SU-DHL-6 (cell line): ENCODE results near the gene VARS2.
"Not testable (repeated sequence)": the region's sequence is repeated elsewhere in the genome, so short reads cannot be mapped to it uniquely, and the experiment has no call there.

ENCODE experiments used
- CTCF ChIP-seq: fragments of 200-600 bp; sonication (generic); IDR thresholded peaks from one replicate; pipeline ENCODE4 v1.5.1; 2017; ENCODE audit warnings: antibody characterized with exemption, mild to moderate bottlenecking, low read length, moderate library complexity; ENCODE audit not compliant: insufficient read depth, poor library complexity, severe bottlenecking
- EZH2phosphoT487 ChIP-seq: fragments of 200-600 bp; sonication (generic), shearing (Covaris generic); conservative IDR thresholded peaks from 2 replicates; pipeline ENCODE4 v1.6.1; 2018; ENCODE audit warnings: mild to moderate bottlenecking, antibody characterized with exemption, low read length, moderate library complexity, mixed read lengths

- TF ChIP-seq CTCF, EZH2phosphoT487: not testable (repeated sequence)
Measured at GRCh38 chr6:30873795-30874194, 40.2 kb upstream of the VARS2 start.
